Ovary (tissue), 3 donors: ENCODE measurements around the gene ENKUR.

Experiments
- CTCF ChIP-seq, 3 donors: fragments of 450-650 bp in 2 of 3; fragments of 200-600 bp in 1 of 3; IDR thresholded peaks; one replicate each; pipeline versions ENCODE4 v1.5.1 to v1.8.0; 2016 to 2022; ENCODE audit warnings: antibody characterized with exemption in 3 of 3, mild to moderate bottlenecking in 1 of 3
- EP300 ChIP-seq: sonication (generic); formaldehyde crosslinking; IDR thresholded peaks from one replicate; pipeline ENCODE4 v1.6.1; 2017; ENCODE audit warnings: antibody characterized with exemption
- donor health status: DM: no; HTN: no; CAD: no.

DNA sequence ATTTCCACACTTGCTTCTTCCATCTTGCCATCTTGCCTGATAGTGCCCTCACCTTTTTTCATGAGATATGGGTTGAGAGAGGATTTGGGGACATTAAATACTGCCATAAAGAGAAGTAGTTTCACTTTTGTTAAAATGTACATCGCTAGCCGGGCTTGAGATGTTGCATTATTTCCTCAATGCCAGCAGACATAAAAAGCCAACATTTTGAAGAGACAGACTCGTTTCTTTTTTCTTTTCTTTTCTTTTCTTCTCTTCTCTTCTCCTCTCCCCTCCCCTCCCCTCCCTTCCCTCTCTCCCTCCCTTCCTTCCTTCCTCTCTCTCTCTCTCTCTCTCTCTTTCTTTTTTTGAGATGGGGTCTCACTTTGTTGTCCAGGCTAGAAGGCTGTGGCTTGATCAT is 17.9 kb downstream of the ENKUR start:
- TF ChIP-seq CTCF (IDR thresholded peaks at IDR 0.05) (no peak), EP300 (no peak)
